HepG2 (cell line): ENCODE measurements around the gene HNRNPA0. TPM values are rescaled to one million over a fixed set of nuclear protein-coding genes. Genes with fewer than 3 reads are reported as not detected.

Experiments used
- ATAC-seq: fragments of 200-7000 bp; cut with Tn5 transposase; 3 replicates; pipeline ENCODE4 v1.9.1; 2020; ENCODE audit warnings: mild to moderate bottlenecking, moderate library complexity
- BruUV-seq: library from RNA; stranded (reverse); fragments of 400-500 nt; replicated peaks from 2 replicates; lab custom pipeline; 2021; lab: Mats Ljungman, UMichigan
- CTCF ChIA-PET: fragments of 300-600 bp; formaldehyde crosslinking; extraction: SDS; loops from one replicate; lab custom pipeline; 2021; ENCODE audit warnings: low total read pairs, inconsistent platforms, low intra/inter-chr PET ratio; lab: Yijun Ruan, JAX
- POLR2A ChIA-PET: fragments of 350-600 bp; sonication (Branson Sonifier 250); formaldehyde crosslinking; loops from one replicate; lab custom pipeline; 2020; ENCODE audit warnings: antibody characterized with exemption, inconsistent platforms; lab: Yijun Ruan, JAX
- DNase-seq: peaks from one replicate; pipeline ENCODE4 v3.0.0-alpha.2; 2015; ENCODE audit warnings: low spot score
- FAIRE-seq: peaks from 3 replicates; lab custom pipeline; 2011; peaks lifted over from hg19 to GRCh38; lab: Jason Lieb, UNC
- H2AFZ ChIP-seq: one replicate; pipeline ENCODE4 v1.6.1; 2011; ENCODE audit warnings: low read length, inconsistent platforms
- H3K27ac ChIP-seq: fragments of 300-600 bp; 3 replicates; pipeline ENCODE4 v1.8.0; 2011; ENCODE audit warnings: mixed run types, mild to moderate bottlenecking, mixed read lengths, low read length, inconsistent platforms; ENCODE audit not compliant: insufficient read depth; ENCODE audit errors: extremely low read length
- H3K27me3 ChIP-seq, 2 experiments: fragments of 200-600 bp in 1 of 2; 2 replicates in 1 of 2; 3 replicates in 1 of 2; pipeline versions ENCODE4 v1.6.0 to v1.8.0; 2011; ENCODE audit warnings: low read length in 2 of 2, mild to moderate bottlenecking in 2 of 2, moderate library complexity in 2 of 2, inconsistent platforms in 1 of 2; ENCODE audit not compliant: insufficient read depth in 2 of 2, control insufficient read depth in 1 of 2
- H3K36me3 ChIP-seq, 2 experiments: fragments of 200-600 bp in 1 of 2; replicated peaks in 1 of 2; 2 replicates in 1 of 2; 3 replicates in 1 of 2; pipeline versions ENCODE4 v1.5.1 to v1.8.0; 2011; ENCODE audit warnings: low read length in 2 of 2, inconsistent platforms in 1 of 2; ENCODE audit not compliant: insufficient read depth in 2 of 2, control insufficient read depth in 1 of 2
- H3K4me1 ChIP-seq: 2 replicates; pipeline ENCODE4 v1.5.1; 2012; ENCODE audit warnings: low read length, inconsistent platforms; ENCODE audit not compliant: insufficient read depth
- H3K4me2 ChIP-seq: 2 replicates; pipeline ENCODE4 v1.6.0; 2011; ENCODE audit warnings: low read depth, low read length, inconsistent platforms
- H3K4me3 ChIP-seq, 3 experiments: fragments of 200-600 bp in 1 of 3; sonication (generic), shearing (Covaris generic) in 1 of 3; replicated peaks in 1 of 3; 2 replicates each; pipeline ENCODE4 v1.5.1; 2011 to 2016; ENCODE audit warnings: low read length in 3 of 3, inconsistent platforms in 2 of 3, low read depth in 2 of 3, mild to moderate bottlenecking in 2 of 3, control low read depth in 1 of 3, mixed read lengths in 1 of 3; ENCODE audit not compliant: insufficient read depth in 1 of 3
- H3K79me2 ChIP-seq: one replicate; pipeline ENCODE4 v1.6.1; 2011; ENCODE audit warnings: low read length, inconsistent platforms; ENCODE audit not compliant: insufficient read depth
- H3K9ac ChIP-seq: 2 replicates; pipeline ENCODE4 v1.6.0; 2011; ENCODE audit warnings: mild to moderate bottlenecking, low read depth, low read length, inconsistent platforms; ENCODE audit not compliant: insufficient read depth
- H3K9me3 ChIP-seq: 2 replicates; pipeline ENCODE4 v1.5.1; 2012; ENCODE audit warnings: mild to moderate bottlenecking, low read length
- H4K20me1 ChIP-seq: 2 replicates; pipeline ENCODE4 v1.6.0; 2011; ENCODE audit warnings: inconsistent platforms, mild to moderate bottlenecking, low read length, moderate library complexity; ENCODE audit not compliant: insufficient read depth
- CSRNP1 ChIP-seq: sonication (generic); formaldehyde crosslinking; IDR thresholded peaks from 2 replicates; pipeline ENCODE4 v1.8.1; 2023; ENCODE audit warnings: mild to moderate bottlenecking, missing genetic modification reagents
- HNF4A ChIP-seq: sonication (generic); formaldehyde crosslinking; IDR thresholded peaks from 2 replicates; pipeline ENCODE4 v1.4.0; 2020; ENCODE audit warnings: missing genetic modification reagents
- KAT7 ChIP-seq: IDR thresholded peaks from 2 replicates; pipeline ENCODE4 v1.6.1; 2018; ENCODE audit warnings: borderline replicate concordance, missing compliant biosample characterization
- MEIS2 ChIP-seq: sonication (generic); formaldehyde crosslinking; IDR thresholded peaks from 2 replicates; pipeline ENCODE4 v1.9.0; 2021; ENCODE audit warnings: mild to moderate bottlenecking, missing genetic modification reagents
- POLR2AphosphoS2 ChIP-seq: IDR thresholded peaks from 2 replicates; pipeline ENCODE4 v1.6.1; 2011; ENCODE audit warnings: low read depth, low read length, improper control_type of control experiment
- POLR2AphosphoS5 ChIP-seq: IDR thresholded peaks from 2 replicates; pipeline ENCODE4 v1.6.1; 2012; ENCODE audit warnings: low read depth, low read length
- RBM22 ChIP-seq: fragments of 200-400 bp; formaldehyde crosslinking; optimal IDR thresholded peaks from 2 replicates; pipeline ENCODE3; 2017; ENCODE audit warnings: mild to moderate bottlenecking, low read length, moderate library complexity
- SMC3 ChIP-seq: IDR thresholded peaks from 2 replicates; pipeline ENCODE4 v1.6.1; 2011; ENCODE audit warnings: low read length, improper control_type of control experiment
- SRF ChIP-seq: IDR thresholded peaks from 2 replicates; pipeline ENCODE4 v1.6.1; 2011; ENCODE audit warnings: mild to moderate bottlenecking, low read depth, low read length, moderate library complexity
- ZMYM2 ChIP-seq: sonication (generic); formaldehyde crosslinking; IDR thresholded peaks from 2 replicates; pipeline ENCODE4 v1.8.0; 2022; ENCODE audit warnings: mild to moderate bottlenecking, missing genetic modification reagents
- ZNF280B ChIP-seq: sonication (generic); formaldehyde crosslinking; IDR thresholded peaks from 2 replicates; pipeline ENCODE4 v1.5.0; 2020; ENCODE audit warnings: missing genetic modification reagents, mild to moderate bottlenecking, borderline replicate concordance
- ZNF770 ChIP-seq: sonication (generic); formaldehyde crosslinking; IDR thresholded peaks from 2 replicates; pipeline ENCODE4 v1.5.0; 2020; ENCODE audit warnings: mild to moderate bottlenecking, missing genetic modification reagents
- ZSCAN9 ChIP-seq: IDR thresholded peaks from 2 replicates; pipeline ENCODE4 v1.6.1; 2016; ENCODE audit warnings: borderline replicate concordance
- WGBS: methylation state at CpG from one replicate; pipeline ENCODE4 v1.1.6; 2017; ENCODE audit warnings: low lambda C conversion rate; 5-methylcytosine and 5-hydroxymethylcytosine counted together
- in situ Hi-C: cut with HindIII; loops from 2 replicates; pipeline ENCODE4 v1.10.0; 2017; ENCODE audit warnings: low pct_unique_long_range_greater_than_20kb; ENCODE audit not compliant: extremely low pct_ligation_motif_present
- intact Hi-C: fragments of 100-400 bp; cut with micrococcal nuclease; formaldehyde crosslinking; loops from one replicate; pipeline ENCODE4 v1.10.0; 2022; ENCODE audit not compliant: unreplicated experiment
- polyA plus RNA-seq, 8 experiments: library from polyadenylated mRNA; depleted of rRNA in 3 of 8; stranded (reverse) in 7 of 8; unstranded in 1 of 8; fragments of >200 nt; fragmentation: Illumina TruSeq in 4 of 8; extraction: Trizol in 4 of 8; gene quantifications; 2 replicates each; pipeline versions ENCODE4 v1.2.1 to v1.2.3, GENCODE V29; 2011 to 2016; ENCODE audit warnings: low read depth in 4 of 8, missing spikeins in 1 of 8, mixed read lengths in 1 of 8; ENCODE audit not compliant: insufficient read depth in 1 of 8
- total RNA-seq, 5 experiments: library from RNA; depleted of rRNA; stranded (reverse); fragments of >200 nt; fragmentation: Illumina TruSeq; extraction: Trizol; gene quantifications; 2 replicates each; pipeline ENCODE4 v1.2.3, GENCODE V29; 2016; ENCODE audit warnings: low read depth in 1 of 5

HNRNPA0 gene
- total and polyA plus RNA-seq, 2 of the 13 experiments (the other 11 are each of a cell fraction or from before 2014, with no cell fraction given), result 9.0 to 12.9 TPM

- H3K4me2 ChIP-seq, result peak within 1 kb of the TSS; percentile 92
- TF ChIP-seq CSRNP1 (CRISPR knock-in tag) (no peak), KAT7 (CRISPR knock-in tag) (no peak), RBM22 (no peak), SMC3 (peak; percentile 12; the same call in 1 of the 2 replicates), ZNF280B (no peak), ZSCAN9 (CRISPR knock-in tag) (no peak), MEIS2 (CRISPR knock-in tag) (no peak), ZNF770 (CRISPR knock-in tag) (no peak), ZMYM2 (CRISPR knock-in tag) (no peak), POLR2AphosphoS5 (no peak), POLR2AphosphoS2 (no peak), HNF4A (CRISPR knock-in tag) (no peak), SRF (no peak)
Measured at GRCh38 chr5:137735555-137736284, 18.4 kb downstream of the HNRNPA0 start, which contains the start of gene KLHL3. KLHL3 (minus strand) TSS chr5:137736089; CDS start chr5:137735646, 443 bp downstream.

More at GRCh38 chr5:137735555-137736284, 18.4 kb downstream of the HNRNPA0 start, which contains the start of gene KLHL3:
- BruUV-seq, result no TSS peak
- Histone ChIP-seq H2AFZ (peak within 1 kb of the TSS; percentile 77), H3K36me3 (no peaks in the 10 kb centered on the region), H3K4me3 (peak within 1 kb of the TSS; percentile 36 to 56 (median 46)), H3K79me2 (no peaks in the 10 kb centered on the region), H3K27ac (no peak within 1 kb of the TSS), H3K4me1 (peaks cover 20% of the 10 kb centered on the region), H3K27me3 (peaks cover 2 to 42% of the 10 kb centered on the region in 2 experiments; a peak in 4 of 5 replicates), H3K9ac (no peak within 1 kb of the TSS), H4K20me1 (no peaks in the 10 kb centered on the region), H3K9me3 (no peaks in the 10 kb centered on the region)
- DNase-seq (peak; percentile 13), FAIRE-seq (no peak), ATAC-seq (peak; percentile 93)
- CTCF ChIA-PET, result interaction anchor here (0.7 to 1.6 kb wide), 2 partner anchors 75 kb away, joined by 4 to 5 read pairs; no protein-coding TSS in a partner anchor
- WGBS, result 0% methylated on average over 4 of the region's 12 CpGs
- intact Hi-C loops (no loop called here), in situ Hi-C loops (loop anchor here (5.0 kb wide), 1 partner anchor 73 kb away; no protein-coding TSS in a partner anchor)
- POLR2A ChIA-PET, result interaction anchor here (1.0 kb wide), 1 partner anchor 18 kb away, joined by 3 read pairs; the partner anchor contains the start of gene HNRNPA0
